ENCODE results near the gene CIZ1. TPM values are rescaled to one million over a fixed set of nuclear protein-coding genes. Genes with fewer than 3 reads are reported as not detected.

The CIZ1 gene
- total and polyA plus RNA-seq, 9 of the 15 experiments (the other 6 are each of a cell fraction or from before 2014, with no cell fraction given): 6.6 to 329 (median 87.8) TPM

- TF ChIP-seq AFF1 (IDR thresholded peaks at IDR 0.05; ENCODE audit: low read depth in 1 of 2, partially characterized antibody in 2 of 2) (no peak), NFIC (IDR thresholded peaks at IDR 0.05) (no peak), MYC (IDR thresholded peaks at IDR 0.05; ENCODE audit: low read depth, low read length) (peak; percentile 43; the same call in 1 of the 2 replicates), MYC (CRISPR knock-in tag; IDR thresholded peaks at IDR 0.05; ENCODE audit: borderline replicate concordance, low read depth) (no peak), ETS1 (conservative IDR thresholded peaks at IDR 0.05; ENCODE audit: control insufficient read depth, low read depth, low read length) (no peak), CC2D1A (IDR thresholded peaks at IDR 0.05) (no peak), MAFG (tag; conservative IDR thresholded peaks at IDR 0.05) (no peak), UBTF (IDR thresholded peaks at IDR 0.05; ENCODE audit: borderline replicate concordance in 1 of 2, low read depth in 2 of 2, low read length in 2 of 2) (no peak), KAT8 (IDR thresholded peaks at IDR 0.05; ENCODE audit: low read depth) (no peak), EWSR1 (IDR thresholded peaks at IDR 0.05; ENCODE audit: borderline replicate concordance, low read depth, partially characterized antibody) (no peak), IRF2 (CRISPR knock-in tag; IDR thresholded peaks at IDR 0.05) (no peak), E2F3 (CRISPR knock-in tag; IDR thresholded peaks at IDR 0.05) (no peak), TOE1 (IDR thresholded peaks at IDR 0.05; ENCODE audit: borderline replicate concordance) (0 out of 2 replicates have a peak, but pooled peaks have one; percentile 35), TOE1 (CRISPR knock-in tag; IDR thresholded peaks at IDR 0.05; ENCODE audit: borderline replicate concordance, low read depth) (no peak), ZBTB9 (CRISPR knock-in tag; IDR thresholded peaks at IDR 0.05) (no peak), RAD51 (IDR thresholded peaks at IDR 0.05; ENCODE audit: borderline replicate concordance, low read depth) (peak; percentile 35; the same call in 1 of the 2 replicates), CBFA2T2 (conservative IDR thresholded peaks at IDR 0.05) (no peak), GABPA (tag; conservative IDR thresholded peaks at IDR 0.05; ENCODE audit: low read depth) (no peak)
Observed at GRCh38 chr9:128231638-128232527, 40.5 kb upstream of the CIZ1 start (continued).

All from K562 (cell line).